HK-2 (cell line): Measurements from ENCODE around the gene IFI6.
"Not testable (repeated sequence)": the region's sequence is repeated elsewhere in the genome, so short reads cannot be mapped to it uniquely, and the experiment has no call there.

Experiments used
- DNase-seq: peaks from one replicate; pipeline ENCODE4 v3.0.0-alpha.2; 2018; ENCODE audit not compliant: unreplicated experiment

IFI6 gene, protein sequence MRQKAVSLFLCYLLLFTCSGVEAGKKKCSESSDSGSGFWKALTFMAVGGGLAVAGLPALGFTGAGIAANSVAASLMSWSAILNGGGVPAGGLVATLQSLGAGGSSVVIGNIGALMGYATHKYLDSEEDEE

DNA sequence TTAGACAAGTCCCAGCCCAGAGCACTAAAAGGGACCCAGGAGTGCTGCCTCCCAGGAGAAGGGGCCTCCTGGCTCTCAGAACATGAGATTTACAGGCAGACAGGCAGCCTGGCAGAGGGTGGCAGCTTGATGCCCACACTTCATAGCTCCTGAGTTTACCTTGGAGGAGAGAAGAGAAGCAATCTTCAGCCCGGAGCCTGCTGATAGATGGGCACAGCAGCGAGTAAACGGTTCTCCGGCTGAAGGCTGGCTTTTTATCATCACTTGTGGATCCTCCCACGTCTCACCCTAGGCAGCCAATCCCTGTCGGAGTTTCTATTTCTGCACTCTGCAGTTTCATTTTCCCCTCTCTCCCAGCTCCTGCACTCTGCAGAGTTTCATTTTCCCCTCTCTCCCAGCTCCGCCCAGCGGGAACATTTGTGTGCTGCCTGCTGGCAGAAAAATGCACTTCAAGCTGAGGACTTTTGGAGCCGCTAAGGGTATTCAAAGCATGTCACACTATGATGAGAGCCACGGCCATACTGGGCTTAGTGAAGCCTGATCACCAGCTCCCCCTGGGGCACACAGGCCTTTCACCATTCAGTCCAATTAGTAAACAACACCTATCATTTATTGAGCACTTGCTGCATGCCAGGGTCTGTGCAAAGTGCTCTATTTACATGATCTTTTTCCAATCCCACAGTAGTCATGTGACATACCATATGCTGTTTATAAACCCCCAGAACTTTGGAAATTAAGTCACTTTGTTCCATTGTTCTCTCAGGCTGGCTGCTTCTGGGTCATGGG lies at the start of gene IFI6:
IFI6 (minus strand) TSS at position 229 of the 786 bp plus-strand sequence. CDS start 2,878 bp downstream, outside the sequence.
- DNase-seq = peak; percentile 81

DNA sequence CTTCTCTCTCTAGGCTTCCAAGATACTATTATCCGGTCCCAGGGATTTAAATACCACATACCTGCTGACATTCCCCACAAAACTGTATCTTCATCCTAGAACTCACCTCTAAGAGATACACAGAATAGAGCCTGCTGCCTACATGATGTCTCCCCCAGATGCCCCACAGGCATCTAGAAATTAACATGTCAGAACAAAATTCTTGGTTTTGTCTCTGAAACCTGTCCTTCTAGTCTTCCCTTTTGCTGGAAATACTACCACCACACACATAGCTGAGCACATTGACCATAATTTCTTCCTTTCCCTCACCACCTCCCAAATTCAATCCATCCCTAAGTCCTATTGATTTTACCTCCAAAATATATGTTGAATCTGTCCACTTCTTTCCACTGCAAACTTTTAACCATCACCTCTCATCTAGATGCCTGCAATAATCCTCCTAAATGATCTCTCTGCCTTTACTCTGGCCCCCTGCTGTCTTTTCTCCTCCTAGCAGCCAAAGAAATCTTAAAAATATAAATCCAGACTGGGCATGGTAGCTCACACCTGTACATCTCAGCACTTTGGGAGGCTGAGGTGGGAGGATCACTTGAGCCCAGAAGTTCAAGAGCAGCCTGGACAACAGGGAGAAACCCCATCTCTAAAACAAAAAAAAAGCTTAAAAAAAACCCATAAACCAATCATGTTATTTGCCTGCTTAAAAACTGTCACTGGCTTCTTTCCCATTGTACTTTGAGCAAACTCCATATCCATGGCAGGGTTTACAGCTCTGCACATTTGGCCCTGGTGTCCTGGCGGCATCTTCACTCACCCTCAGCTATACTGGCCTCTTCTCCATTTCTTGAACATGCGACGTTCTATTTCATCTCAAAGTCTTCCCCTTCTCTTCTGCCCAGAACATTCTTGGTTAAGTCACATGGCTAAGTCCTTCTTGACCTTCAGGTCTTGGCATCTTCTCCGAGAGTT lies 47.6 kb upstream of the IFI6 start:
- no peak for DNase-seq

DNA sequence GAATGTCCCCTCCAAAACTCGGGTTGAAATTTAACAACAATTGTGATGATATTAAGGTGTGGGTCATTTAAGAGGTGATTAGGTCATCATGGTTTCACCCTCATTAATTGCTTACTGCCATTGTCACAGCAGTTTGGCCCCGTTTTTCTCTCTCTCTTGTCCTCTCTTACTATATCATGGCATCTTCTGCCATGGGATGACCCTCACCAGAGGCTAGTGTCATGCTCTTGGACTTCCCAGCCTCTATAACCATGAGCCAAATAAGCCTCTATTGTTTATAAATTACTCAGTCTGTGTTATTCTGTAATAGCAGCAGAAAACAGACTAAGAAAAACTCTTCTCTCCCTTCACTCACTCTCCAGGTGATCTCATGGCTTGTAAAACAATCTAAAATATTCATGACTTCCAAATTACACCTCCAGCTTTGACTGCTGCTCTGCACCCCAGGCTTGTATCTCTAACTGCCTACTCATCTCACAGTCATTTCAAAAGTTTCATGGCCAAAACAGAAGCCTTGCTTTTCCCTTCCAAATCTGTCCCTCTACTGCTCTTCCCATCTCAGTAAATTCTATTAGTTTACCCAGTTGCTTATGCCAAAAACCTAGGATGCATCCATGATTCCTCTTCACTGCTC lies 44.4 kb upstream of the IFI6 start:
- no peak for DNase-seq

DNA sequence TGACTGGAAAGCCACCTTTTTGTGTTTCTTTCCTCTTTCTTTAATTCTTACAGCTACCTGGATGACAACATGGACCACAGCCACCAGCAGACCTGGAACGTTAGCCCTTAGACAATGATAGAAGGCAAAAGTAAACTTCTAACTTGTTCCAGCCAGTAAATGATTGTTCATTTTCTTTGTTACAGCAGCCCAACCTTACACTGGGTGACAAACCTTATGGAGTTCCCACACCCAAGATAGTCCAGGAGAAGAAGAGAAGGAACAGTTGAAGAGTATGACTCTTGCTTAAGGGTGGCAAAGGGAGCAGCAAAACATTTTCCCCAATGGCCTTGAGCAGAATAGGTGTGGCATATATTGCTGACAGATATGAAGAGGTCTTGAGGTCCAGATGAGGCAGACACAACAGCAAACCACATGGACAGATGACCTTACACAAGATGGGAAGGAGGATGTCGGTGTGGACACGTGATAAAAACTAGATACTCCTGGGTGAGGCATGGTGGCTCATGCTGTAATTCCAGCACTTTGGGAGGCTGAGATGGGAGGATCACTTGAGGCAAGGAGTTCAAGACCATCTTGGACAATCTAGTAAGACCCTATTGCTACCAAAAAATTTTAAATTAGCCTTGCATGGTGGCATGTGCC lies 42.0 kb upstream of the IFI6 start:
- DNase-seq = no peak

DNA sequence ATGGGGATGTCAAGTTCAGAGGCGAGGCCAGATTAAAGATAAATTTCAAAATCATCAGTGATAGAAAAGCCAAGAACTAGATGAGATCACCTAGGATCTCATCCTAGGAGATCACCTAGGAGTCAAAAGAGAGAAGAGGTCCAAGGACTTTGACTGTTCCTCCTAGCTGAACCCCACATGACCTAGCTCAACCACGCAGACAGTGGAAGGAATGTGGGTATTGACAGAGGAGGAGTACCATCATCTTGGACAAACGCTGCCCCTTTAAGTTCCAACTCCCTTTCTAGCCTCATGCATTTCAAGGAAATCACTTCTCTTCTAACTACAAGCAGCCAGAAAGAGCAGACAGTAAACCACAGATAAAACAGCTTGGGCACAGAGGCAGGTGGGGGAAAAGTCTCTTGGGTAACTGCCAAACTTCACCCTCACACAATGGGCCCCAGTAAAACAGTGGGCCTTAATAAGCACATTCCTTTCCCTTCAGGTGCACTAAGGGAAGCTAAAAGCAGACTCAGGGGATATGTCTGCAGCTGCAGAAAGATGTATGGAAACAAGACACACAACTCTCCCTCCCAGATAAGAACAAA lies 41.2 kb upstream of the IFI6 start:
- DNase-seq = no peak

DNA sequence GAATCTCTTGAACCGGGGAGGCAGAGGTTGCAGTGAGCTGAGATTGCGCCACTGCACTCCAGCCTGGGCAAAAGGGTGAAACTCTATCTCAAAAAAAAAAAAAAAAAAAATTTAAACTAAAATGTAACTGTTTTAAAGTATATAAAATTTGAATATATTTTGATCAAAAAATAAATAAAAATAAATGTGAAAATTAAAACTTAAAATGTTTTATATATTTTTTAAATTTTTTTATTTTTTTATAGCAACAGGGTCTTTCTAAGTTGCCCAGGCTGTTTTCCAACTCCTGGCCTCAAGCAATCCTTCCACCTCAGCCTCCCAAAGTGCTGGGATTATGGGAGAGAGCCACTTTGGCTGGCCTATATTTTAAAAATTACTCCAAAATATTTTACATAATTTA lies 38.6 kb upstream of the IFI6 start:
- DNase-seq = no peak

DNA sequence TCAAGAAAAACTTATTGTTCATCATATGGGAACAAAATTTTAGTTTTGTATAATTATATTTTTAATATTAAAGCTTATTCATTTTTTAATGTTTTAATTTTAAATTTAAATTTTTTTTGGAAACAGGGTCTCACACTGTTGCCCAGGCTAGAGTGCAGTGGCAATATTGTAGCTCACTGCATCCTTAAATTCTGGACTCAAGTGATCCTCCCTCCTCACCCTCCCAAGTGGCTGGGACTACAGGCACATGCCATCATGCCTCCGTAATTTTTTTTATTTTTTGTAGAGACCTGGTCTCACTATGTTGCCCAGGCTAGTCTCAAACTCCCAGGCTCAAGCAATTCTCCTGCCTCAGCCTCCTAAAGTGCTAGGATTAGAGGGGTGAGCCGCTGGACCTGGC lies 33.6 kb upstream of the IFI6 start:
- DNase-seq = no peak

DNA sequence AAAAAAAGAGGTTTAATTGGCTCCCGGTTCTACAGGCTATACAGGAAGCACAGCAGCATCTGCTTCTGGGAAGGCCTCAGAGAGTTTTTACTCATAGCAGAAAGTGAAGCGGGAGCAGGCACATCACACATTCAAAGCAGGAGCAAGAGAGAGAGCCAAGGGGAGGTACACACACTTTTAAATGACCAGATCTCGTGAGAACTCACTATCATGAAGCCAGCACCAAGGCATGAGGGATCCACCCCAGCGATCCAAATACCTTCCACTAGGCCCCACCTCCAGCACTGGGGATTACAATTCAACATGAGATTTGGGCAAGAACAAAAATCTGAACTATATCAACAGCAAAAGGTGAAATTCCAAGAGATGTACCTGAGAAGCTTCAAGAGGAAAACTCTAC lies 33.0 kb upstream of the IFI6 start:
- DNase-seq = no peak

DNA sequence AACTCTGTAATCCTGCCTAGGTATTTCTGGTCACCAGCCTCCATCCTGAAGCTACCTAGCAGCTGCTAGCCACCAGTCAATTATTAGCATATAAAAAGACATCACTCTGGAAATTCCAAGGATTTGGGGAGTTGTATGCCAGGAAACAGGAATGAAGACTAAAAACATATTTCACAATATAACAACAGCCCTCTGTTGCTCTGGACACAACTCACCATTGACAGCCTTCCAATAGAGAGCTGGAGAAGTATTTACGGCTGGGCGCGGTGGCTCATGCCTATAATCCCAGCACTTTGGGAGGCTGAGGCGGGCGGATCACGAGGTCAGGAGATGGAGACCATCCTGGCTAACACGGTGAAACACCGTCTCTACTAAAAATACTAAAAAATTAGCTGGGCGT lies 24.8 kb upstream of the IFI6 start:
- not testable (repeated sequence) for DNase-seq

DNA sequence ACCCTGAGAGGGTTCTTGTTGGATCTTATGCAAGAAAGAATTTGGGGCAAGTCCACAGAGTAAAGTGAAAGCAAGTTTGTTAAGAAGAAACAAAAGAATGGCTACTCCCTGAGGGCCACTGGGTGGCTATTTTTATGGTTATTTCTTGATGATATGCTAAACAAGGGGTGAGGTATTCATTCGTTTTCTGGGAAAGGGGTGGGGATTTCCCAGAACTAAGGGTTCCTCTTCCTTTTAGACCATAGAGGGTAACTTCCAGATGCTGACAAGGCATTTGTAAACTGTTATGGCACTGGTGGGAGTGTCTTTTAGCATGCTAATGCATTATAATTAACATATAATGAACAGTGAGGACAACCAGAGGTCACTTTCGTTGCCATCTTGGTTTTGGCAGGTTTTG lies 18.2 kb upstream of the IFI6 start:
- no peak for DNase-seq

DNA sequence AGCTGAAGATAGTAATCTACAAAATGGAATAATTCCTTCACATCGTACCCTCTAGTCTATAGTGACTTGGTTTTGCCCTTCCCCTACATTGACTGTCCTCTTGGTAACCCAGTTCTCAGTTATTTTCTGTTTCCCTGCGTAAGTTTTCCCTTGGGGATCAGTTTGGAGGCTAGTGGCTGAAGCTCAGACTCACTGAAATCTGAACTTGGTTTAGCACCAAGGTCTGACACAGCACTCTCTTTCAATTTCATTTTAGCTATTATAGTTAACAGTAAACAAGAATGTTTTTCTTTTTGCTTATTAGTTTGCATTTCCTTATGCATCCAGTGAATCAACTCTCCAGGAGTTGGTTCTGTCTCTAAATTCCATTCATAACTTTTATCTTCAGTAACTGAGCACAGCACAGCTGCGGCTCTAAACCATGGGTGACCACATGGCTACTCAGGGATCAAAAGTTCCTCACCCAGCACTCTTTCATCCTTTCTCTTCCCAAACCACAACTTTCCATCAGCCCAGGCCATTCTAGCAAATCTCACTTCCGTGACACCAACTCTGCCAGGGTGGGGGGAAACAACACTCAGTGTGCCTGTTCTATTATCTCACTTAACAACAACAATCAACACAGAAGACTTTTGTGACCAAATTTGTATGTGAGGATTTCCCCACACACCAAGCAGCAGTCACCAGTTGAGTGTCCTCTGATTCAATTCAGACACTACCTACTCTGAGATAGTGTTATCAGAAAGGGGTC lies 17.6 kb upstream of the IFI6 start:
- no peak for DNase-seq

DNA sequence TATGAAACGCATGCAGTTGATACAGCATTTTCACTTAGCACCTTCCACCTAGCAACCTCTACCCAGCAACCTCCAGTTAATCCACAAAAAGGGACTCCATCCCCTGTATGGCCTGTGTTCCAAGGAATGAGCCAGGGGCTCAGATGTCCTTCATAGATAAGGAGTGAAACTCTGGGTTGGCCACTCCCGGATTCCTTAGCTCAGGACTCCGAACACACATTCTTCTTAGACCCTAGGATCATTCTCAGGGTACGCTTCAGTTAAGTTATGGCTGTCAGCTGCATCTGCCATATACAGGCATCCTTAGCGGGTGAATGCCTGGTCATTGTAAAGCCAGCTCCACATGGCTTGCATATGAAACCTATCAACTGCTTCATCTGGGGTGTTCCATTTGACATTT lies 15.9 kb upstream of the IFI6 start:
- no peak for DNase-seq

DNA sequence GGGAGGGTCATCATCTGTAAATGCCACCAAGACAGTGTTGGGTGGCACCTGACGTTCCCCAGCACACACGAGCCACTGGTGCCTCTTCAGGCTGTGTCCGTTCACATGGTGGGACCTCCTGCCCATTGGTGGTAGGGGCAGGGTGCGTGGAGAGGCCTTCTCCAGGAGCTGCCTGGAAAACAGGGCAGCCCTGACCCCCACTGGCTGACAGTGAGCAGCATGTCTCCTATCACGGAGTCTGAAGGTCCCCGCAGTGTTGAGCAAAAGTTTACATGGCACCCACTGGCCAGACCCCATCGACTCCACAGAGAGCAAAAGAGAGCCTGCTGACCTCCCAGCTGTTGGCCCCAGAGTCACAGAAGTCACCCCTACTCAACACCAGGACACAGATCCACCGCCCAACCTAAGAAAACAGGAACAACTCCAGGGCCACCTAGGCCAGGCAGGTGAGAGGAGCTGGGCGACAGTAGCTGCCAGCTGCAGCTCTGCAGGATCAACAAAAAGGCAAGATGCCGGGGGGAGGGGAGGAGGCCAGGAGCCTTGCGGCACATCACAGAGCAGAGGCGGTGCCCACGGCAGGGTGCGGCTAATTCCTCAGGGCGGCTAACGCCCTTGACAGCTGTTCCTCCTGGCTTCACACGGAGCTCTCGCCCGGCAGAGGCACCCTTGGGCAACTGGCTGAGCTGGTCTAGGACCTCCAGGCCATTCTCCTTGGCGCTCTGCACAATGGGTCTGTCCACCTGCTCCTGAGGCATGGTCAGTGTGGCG lies 14.4 kb upstream of the IFI6 start:
- DNase-seq = no peak

DNA sequence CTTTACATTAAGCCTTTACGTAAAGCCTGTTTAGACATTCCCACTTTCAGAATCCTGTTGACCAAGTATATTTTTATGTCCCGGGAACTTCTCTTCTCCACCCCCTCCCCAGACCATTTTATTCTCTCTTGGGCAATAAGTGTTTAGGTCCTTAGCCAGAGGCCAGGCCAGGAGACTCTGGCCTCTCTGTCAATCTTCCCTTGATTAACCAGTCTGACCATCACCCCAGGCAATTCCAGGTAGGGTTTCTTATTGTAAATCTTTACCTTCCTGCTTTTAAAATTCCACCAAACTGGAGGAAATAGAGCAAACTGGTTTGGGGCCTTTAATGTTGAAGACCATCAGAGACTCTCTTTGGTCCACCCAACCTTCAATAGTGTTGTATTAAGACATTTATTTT lies 12.2 kb upstream of the IFI6 start:
- DNase-seq = no peak

DNA sequence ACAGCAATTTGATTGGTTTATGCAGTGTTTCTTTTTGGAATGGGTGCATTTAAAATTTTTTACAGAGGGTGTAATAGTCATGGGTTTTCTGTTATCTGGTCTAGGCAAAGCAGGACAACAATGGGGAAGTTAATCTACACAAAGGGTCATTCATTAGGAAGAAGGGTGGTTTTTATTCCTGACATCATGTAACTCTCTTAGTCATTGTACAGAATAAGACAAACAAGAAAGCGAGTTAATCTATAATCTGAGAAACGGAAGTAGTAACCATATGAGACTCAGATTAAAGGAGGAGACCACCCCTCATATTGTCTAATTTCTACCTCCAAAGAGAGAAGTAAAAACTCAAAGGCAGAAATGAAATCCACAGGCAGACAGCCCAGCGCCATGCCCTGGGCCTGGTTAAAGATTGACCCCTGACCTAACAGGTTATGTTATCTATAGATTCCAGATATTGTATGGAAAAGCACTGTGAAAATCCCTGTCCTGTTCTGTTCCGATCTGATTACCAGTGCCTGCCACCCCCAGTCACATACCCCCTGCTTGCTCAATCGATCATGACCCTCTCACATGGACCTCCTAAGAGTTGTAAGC lies 10.5 kb upstream of the IFI6 start:
- DNase-seq = no peak

DNA sequence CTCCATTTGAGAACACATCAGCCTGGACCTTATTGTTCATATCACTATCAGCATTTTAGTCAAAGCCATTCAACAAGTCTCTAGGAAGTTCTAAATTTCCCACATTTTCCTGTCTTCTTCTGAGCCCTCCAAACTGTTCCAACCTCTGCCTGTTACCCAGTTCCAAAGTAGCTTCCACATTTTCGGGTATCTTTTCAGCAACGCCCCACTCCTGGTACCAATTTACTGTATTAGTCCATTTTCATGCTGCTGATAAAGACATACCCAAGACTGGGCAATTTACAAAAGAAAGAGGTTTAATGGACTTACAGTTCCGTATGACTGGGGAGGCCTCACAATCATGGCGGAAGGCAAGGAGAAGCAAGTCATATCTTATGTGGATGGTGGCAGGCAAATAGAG lies 9.6 kb upstream of the IFI6 start:
- not testable (repeated sequence) for DNase-seq

DNA sequence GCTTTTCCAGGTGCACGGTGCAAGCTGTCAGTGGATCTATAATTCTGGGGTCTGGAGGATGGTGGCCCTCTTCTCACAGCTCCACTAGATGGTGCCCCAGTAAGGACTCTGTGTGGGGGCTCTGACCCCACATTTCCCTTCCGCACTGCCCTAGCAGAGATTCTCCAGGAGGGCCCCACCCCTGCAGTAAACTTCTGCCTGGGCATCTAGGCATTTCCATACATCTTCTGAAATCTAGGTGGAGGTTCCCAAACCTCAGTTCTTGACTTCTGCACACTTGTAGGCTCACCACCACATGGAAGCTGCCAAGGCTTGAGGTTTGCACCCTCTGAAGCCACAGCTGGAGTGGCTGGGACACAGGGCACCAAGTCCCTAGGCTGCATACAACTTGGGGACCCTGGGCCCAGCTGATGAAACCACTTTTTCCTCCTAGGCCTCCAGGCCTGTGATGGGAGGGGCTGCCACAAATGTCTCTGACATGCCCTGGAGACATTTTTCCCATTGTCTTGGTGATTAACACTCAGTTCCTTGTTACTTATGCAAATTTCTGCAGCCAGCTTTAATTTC lies 8.3 kb upstream of the IFI6 start:
- DNase-seq = not testable (repeated sequence)

DNA sequence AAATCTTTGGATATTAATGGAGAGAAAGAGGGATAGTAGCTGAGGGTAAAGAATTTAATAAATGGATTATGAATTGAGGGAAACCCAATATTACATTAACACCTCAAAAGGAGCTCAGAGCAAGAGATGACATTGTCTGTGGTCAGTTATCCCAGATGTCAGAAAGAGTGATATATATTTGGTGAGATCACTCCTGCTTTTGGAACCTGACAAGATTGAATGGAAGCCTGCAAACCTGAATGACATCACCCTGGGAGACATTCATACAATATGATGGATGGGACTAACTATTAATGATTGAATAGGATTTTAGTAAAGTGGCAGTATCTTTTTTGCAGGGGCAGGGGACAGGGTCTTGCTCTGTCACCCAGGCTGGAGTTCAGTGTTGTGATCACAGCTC lies 6.8 kb upstream of the IFI6 start:
- DNase-seq = no peak

DNA sequence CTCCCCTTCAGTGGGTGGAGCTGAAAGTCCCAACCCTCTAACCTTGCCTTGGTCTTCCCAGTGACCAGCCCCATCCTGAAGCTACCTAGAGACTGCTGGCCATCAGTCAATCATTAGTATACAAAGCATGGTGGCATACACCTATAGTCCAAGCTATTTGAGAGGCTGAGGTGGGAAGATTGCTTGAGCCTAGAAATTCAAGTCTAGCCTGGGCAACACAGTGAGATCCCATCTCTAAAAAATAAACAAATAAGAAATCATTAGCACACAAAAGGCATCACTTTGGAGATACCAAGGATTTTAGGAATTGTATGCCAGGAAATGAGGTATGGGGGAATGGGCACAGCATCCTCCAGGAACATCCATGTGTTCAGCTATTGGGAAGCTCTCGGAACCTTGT lies 4.4 kb upstream of the IFI6 start:
- DNase-seq = no peak
